CD14-positive monocyte (primary cell): ENCODE data around the gene IMMP2L. TPM values are rescaled to one million over a fixed set of nuclear protein-coding genes. Genes with fewer than 3 reads are reported as not detected.

Experiments
- DNase-seq, 3 donors: peaks; one replicate each; pipeline ENCODE4 v3.0.0-alpha.2; 2011 to 2022
- H2AFZ ChIP-seq: 2 replicates; pipeline ENCODE4 v1.6.0; 2012; ENCODE audit warnings: mild to moderate bottlenecking, low read depth, low read length, inconsistent platforms; ENCODE audit not compliant: insufficient read depth, poor library complexity, severe bottlenecking
- H3K27ac ChIP-seq, 2 donors: 1 replicate in 1 of 2; 2 replicates in 1 of 2; pipeline ENCODE4 v1.5.1; 2012 to 2013; ENCODE audit warnings: low read length in 2 of 2, control low read depth in 1 of 2, inconsistent platforms in 1 of 2, low read depth in 1 of 2, mild to moderate bottlenecking in 1 of 2
- H3K27me3 ChIP-seq, 2 donors: one replicate each; pipeline versions ENCODE4 v1.6.0 to v1.6.1; 2011 to 2013; ENCODE audit warnings: low read length in 2 of 2; ENCODE audit not compliant: control insufficient read depth in 2 of 2, insufficient read depth in 2 of 2
- H3K36me3 ChIP-seq, 2 donors: replicated peaks in 1 of 2; 1 replicate in 1 of 2; 2 replicates in 1 of 2; pipeline versions ENCODE4 v1.5.1 to v1.6.1; 2012 to 2013; ENCODE audit warnings: low read length in 2 of 2, control low read depth in 1 of 2, inconsistent platforms in 1 of 2, mild to moderate bottlenecking in 1 of 2; ENCODE audit not compliant: insufficient read depth in 2 of 2, control insufficient read depth in 1 of 2
- H3K4me1 ChIP-seq, 2 donors: 1 replicate in 1 of 2; 2 replicates in 1 of 2; pipeline versions ENCODE4 v1.5.1 to v1.6.1; 2012 to 2013; ENCODE audit warnings: low read length in 2 of 2, control low read depth in 1 of 2, inconsistent platforms in 1 of 2, mild to moderate bottlenecking in 1 of 2, moderate library complexity in 1 of 2; ENCODE audit not compliant: insufficient read depth in 2 of 2, control insufficient read depth in 1 of 2
- H3K4me2 ChIP-seq: replicated peaks from 2 replicates; pipeline ENCODE3; 2012; ENCODE audit warnings: low read length, moderate library complexity, mild to moderate bottlenecking; ENCODE audit not compliant: poor library complexity, severe bottlenecking; ENCODE audit errors: extremely low read depth
- H3K4me3 ChIP-seq, 3 experiments: fragments of 200-600 bp in 1 of 3; sonication (generic) in 1 of 3; replicated peaks in 1 of 3; 1 replicate in 2 of 3; 2 replicates in 1 of 3; pipeline ENCODE4 v1.5.1; 2011 to 2013; ENCODE audit warnings: low read length in 3 of 3, mild to moderate bottlenecking in 3 of 3, control low read depth in 2 of 3, low read depth in 2 of 3, inconsistent platforms in 1 of 3, moderate library complexity in 1 of 3
- H3K79me2 ChIP-seq: 2 replicates; pipeline ENCODE4 v1.6.0; 2012; ENCODE audit warnings: mild to moderate bottlenecking, control low read depth, inconsistent platforms, low read length, moderate library complexity; ENCODE audit not compliant: insufficient read depth
- H3K9ac ChIP-seq: 2 replicates; pipeline ENCODE4 v1.6.0; 2017; ENCODE audit warnings: low read length, mild to moderate bottlenecking; ENCODE audit not compliant: insufficient read depth, poor library complexity, severe bottlenecking
- H3K9me3 ChIP-seq, 2 donors: replicated peaks in 1 of 2; 1 replicate in 1 of 2; 2 replicates in 1 of 2; pipeline versions ENCODE4 v1.5.1 to v1.6.1; 2012 to 2013; ENCODE audit warnings: low read length in 2 of 2, control low read depth in 1 of 2; ENCODE audit not compliant: control insufficient read depth in 1 of 2, insufficient read depth in 1 of 2
- H4K20me1 ChIP-seq: 2 replicates; pipeline ENCODE4 v1.6.0; 2012; ENCODE audit warnings: mild to moderate bottlenecking, low read length, control low read depth, moderate library complexity; ENCODE audit not compliant: insufficient read depth
- H3K27ac Mint-ChIP-seq, 7 donors: one replicate each; pipeline ENCODE4 v1.8.0; 2020; ENCODE audit warnings: mild to moderate bottlenecking in 7 of 7, mixed read lengths in 7 of 7, moderate library complexity in 6 of 7, inconsistent platforms in 2 of 7
- H3K27me3 Mint-ChIP-seq, 3 donors: one replicate each; pipeline ENCODE4 v1.8.0; 2021 to 2022; ENCODE audit warnings: low read depth in 3 of 3, mild to moderate bottlenecking in 3 of 3, mixed read lengths in 3 of 3, moderate library complexity in 3 of 3, inconsistent platforms in 1 of 3
- H3K36me3 Mint-ChIP-seq, 2 donors: one replicate each; pipeline ENCODE4 v1.8.0; 2020; ENCODE audit warnings: mixed read lengths in 2 of 2, inconsistent platforms in 1 of 2, mild to moderate bottlenecking in 1 of 2
- H3K4me1 Mint-ChIP-seq: one replicate; pipeline ENCODE4 v1.8.0; 2020; ENCODE audit warnings: mild to moderate bottlenecking, mixed read lengths
- H3K4me3 Mint-ChIP-seq, 2 donors: one replicate each; pipeline ENCODE4 v1.8.0; 2020; ENCODE audit warnings: mild to moderate bottlenecking in 2 of 2, mixed read lengths in 2 of 2, moderate library complexity in 1 of 2
- H3K9me3 Mint-ChIP-seq, 7 donors: one replicate each; pipeline ENCODE4 v1.8.0; 2020 to 2022; ENCODE audit warnings: mixed read lengths in 7 of 7, mild to moderate bottlenecking in 6 of 7, moderate library complexity in 6 of 7, inconsistent platforms in 2 of 7
- CTCF ChIP-seq: fragments of 200-600 bp; IDR thresholded peaks from one replicate; pipeline ENCODE4 v1.8.0; 2022; ENCODE audit warnings: antibody characterized with exemption, mild to moderate bottlenecking
- WGBS: methylation state at CpG from one replicate; pipeline ENCODE4 v1.1.5; 2013; ENCODE audit warnings: missing lambda C conversion rate; ENCODE audit not compliant: insufficient coverage; 5-methylcytosine and 5-hydroxymethylcytosine counted together
- intact Hi-C, 2 donors: fragments of 100-400 bp; cut with micrococcal nuclease; formaldehyde crosslinking; loops; one replicate each; pipeline versions ENCODE4 v1.15.0 to v1.15.1; 2023
- polyA plus RNA-seq, 3 donors: library from polyadenylated mRNA; depleted of rRNA in 1 of 3; unstranded in 2 of 3; stranded (reverse) in 1 of 3; fragments of 300-500 nt in 2 of 3; fragments of >200 nt in 1 of 3; fragmentation: Illumina TruSeq in 2 of 3; gene quantifications; 1 replicate in 2 of 3; 2 replicates in 1 of 3; pipeline ENCODE4 v1.2.3, GENCODE V29; 2012 to 2021

The IMMP2L gene
- polyA plus RNA-seq, 3 donors: 1.9 to 6.4 (median 6.2) TPM

GRCh38 chr7:111328487-111328886, 233.8 kb downstream of the IMMP2L start:
- H4K20me1 ChIP-seq: no peaks in the 10 kb centered on the region
- TF ChIP-seq CTCF: no peak
- H3K27ac ChIP-seq: no peak overlapping the region
- H3K79me2 ChIP-seq: no peaks in the 10 kb centered on the region
- no peaks in the 10 kb centered on the region for H3K36me3 ChIP-seq
- Mint-ChIP-seq H3K27me3 (peaks cover 0 to 2% (median 0%) of the 10 kb centered on the region in 3 donors), H3K4me1 (peaks cover 19% of the 10 kb centered on the region), H3K36me3 (no peaks in the 10 kb centered on the region), H3K9me3 (peaks cover 0 to 2% (median 0%) of the 10 kb centered on the region in 7 donors), H3K27ac (no peak overlapping the region), H3K4me3 (no peak overlapping the region)
- H3K27me3 ChIP-seq: no peaks in the 10 kb centered on the region
- no peaks in the 10 kb centered on the region for H3K9me3 ChIP-seq
- H3K4me1 ChIP-seq: peaks cover 0 to 14% of the 10 kb centered on the region in 2 donors
- no peak overlapping the region for H3K9ac ChIP-seq
- no peak overlapping the region for H2AFZ ChIP-seq
- H3K4me3 ChIP-seq: no peak overlapping the region
- no peak overlapping the region for H3K4me2 ChIP-seq
- intact Hi-C loops: no loop called here
- WGBS: 73% methylated on average over 2 of the region's 2 CpGs
- DNase-seq: no peak

- no peaks in the 10 kb centered on the region for H3K79me2 ChIP-seq
- peaks cover 0 to 14% of the 10 kb centered on the region in 2 donors for H3K4me1 ChIP-seq
- Mint-ChIP-seq H3K27ac (no peak overlapping the region), H3K4me3 (no peak overlapping the region), H3K36me3 (no peaks in the 10 kb centered on the region), H3K4me1 (peaks cover 19% of the 10 kb centered on the region), H3K9me3 (peaks cover 0 to 2% (median 0%) of the 10 kb centered on the region in 7 donors), H3K27me3 (no peaks in the 10 kb centered on the region)
- H3K9ac ChIP-seq: no peak overlapping the region
- DNase-seq: no peak
- no peaks in the 10 kb centered on the region for H4K20me1 ChIP-seq
- intact Hi-C loops: no loop called here
- no peak overlapping the region for H3K4me2 ChIP-seq
- H3K36me3 ChIP-seq: no peaks in the 10 kb centered on the region
- no peak for TF ChIP-seq CTCF
- H3K27me3 ChIP-seq: no peaks in the 10 kb centered on the region
- no peak overlapping the region for H3K4me3 ChIP-seq
- H3K9me3 ChIP-seq: no peaks in the 10 kb centered on the region
- H3K27ac ChIP-seq: no peak overlapping the region
- H2AFZ ChIP-seq: no peak overlapping the region
These were observed 237.5 kb downstream of the IMMP2L start for GRCh38 chr7:111324776-111325175.
